ENCODE data around the gene VSX2. TPM values are rescaled to one million over a fixed set of nuclear protein-coding genes. Genes with fewer than 3 reads are reported as not detected.

The VSX2 gene
- total and polyA plus RNA-seq, 7 experiments from 2014 or later, result not detected

- DNase-seq, result peak in 2 of 9 donors; percentile 5
- H3K4me3 ChIP-seq (ENCODE audit: low read length), result peak overlapping the region; percentile 24
- CTCF ChIA-PET, result no interaction called here
- Mint-ChIP-seq H3K4me3 (peak overlapping the region; percentile 33 to 81 (median 72)), H3K36me3 (no peaks in the 10 kb centered on the region), H3K9me3 (peaks cover 0 to 4% (median 0%) of the 10 kb centered on the region in 11 donors), H3K27ac (no peak overlapping the region), H3K4me1 (peaks cover 12 to 27% (median 21%) of the 10 kb centered on the region in 7 donors), H3K27me3 (peaks cover 74 to 88% (median 85%) of the 10 kb centered on the region in 5 donors)
- no peak overlapping the region for H3K27ac ChIP-seq (ENCODE audit: low read depth, low read length)
- H3K9me3 ChIP-seq (ENCODE audit: control insufficient read depth in 2 of 3, low read length in 3 of 3), result no peaks in the 10 kb centered on the region
- ATAC-seq, result peak; percentile 32
- intact Hi-C loops (cut with micrococcal nuclease), result no loop called here
- POLR2A ChIA-PET, result no interaction called here
- no peaks in the 10 kb centered on the region for H3K36me3 ChIP-seq (ENCODE audit: control insufficient read depth in 2 of 3, insufficient read depth in 3 of 3, low read length in 3 of 3)
- H3K4me1 ChIP-seq (ENCODE audit: control insufficient read depth in 2 of 2, insufficient read depth in 2 of 2, low read length in 2 of 2), result peaks cover 3 to 18% of the 10 kb centered on the region in 2 donors
- H3K27me3 ChIP-seq (ENCODE audit: control insufficient read depth in 2 of 2, insufficient read depth in 2 of 2, low read length in 2 of 2), result peaks cover 11 to 28% of the 10 kb centered on the region in 2 donors
These were observed 1.8 kb downstream of the VSX2 start for GRCh38 chr14:74240794-74241651.

GRCh38 chr14:74241652-74242017 is 2.4 kb downstream of the VSX2 start:
- peaks cover 3 to 18% of the 10 kb centered on the region in 2 donors for H3K4me1 ChIP-seq (ENCODE audit: control insufficient read depth in 2 of 2, insufficient read depth in 2 of 2, low read length in 2 of 2)
- Mint-ChIP-seq H3K36me3 (no peaks in the 10 kb centered on the region), H3K27ac (no peak overlapping the region), H3K9me3 (peaks cover 0 to 4% (median 0%) of the 10 kb centered on the region in 11 donors), H3K27me3 (peaks cover 77 to 90% (median 87%) of the 10 kb centered on the region in 5 donors), H3K4me1 (peaks cover 12 to 27% (median 21%) of the 10 kb centered on the region in 7 donors), H3K4me3 (peak overlapping the region in 9 of 10 donors; percentile 52 to 81 (median 74))
- CTCF ChIA-PET, result interaction anchor here (1.7 kb wide), 1 partner anchor 10 kb away, joined by 6 read pairs; no protein-coding TSS in a partner anchor
- no peaks in the 10 kb centered on the region for H3K36me3 ChIP-seq (ENCODE audit: control insufficient read depth in 2 of 3, insufficient read depth in 3 of 3, low read length in 3 of 3)
- no peak overlapping the region for H3K27ac ChIP-seq (ENCODE audit: low read depth, low read length)
- no peak for DNase-seq
- no peaks in the 10 kb centered on the region for H3K9me3 ChIP-seq (ENCODE audit: control insufficient read depth in 2 of 3, low read length in 3 of 3)
- H3K27me3 ChIP-seq (ENCODE audit: control insufficient read depth in 2 of 2, insufficient read depth in 2 of 2, low read length in 2 of 2), result peaks cover 11 to 28% of the 10 kb centered on the region in 2 donors
- intact Hi-C loops (cut with micrococcal nuclease), result no loop called here
- ATAC-seq, result no peak
- POLR2A ChIA-PET, result no interaction called here
- peak overlapping the region; percentile 24 for H3K4me3 ChIP-seq (ENCODE audit: low read length)

GRCh38 chr14:74242021-74242779 is 3.0 kb downstream of the VSX2 start:
- peak overlapping the region in 9 of 10 donors; percentile 18 to 81 (median 70) for H3K4me3 Mint-ChIP-seq
- H3K27me3 Mint-ChIP-seq, result peaks cover 79 to 92% (median 88%) of the 10 kb centered on the region in 5 donors
- intact Hi-C loops (cut with micrococcal nuclease), result no loop called here
- DNase-seq (no peak), ATAC-seq (no peak)
- no peak overlapping the region for H3K27ac ChIP-seq (ENCODE audit: low read depth, low read length)
- peak overlapping the region in 1 of 9 donors; percentile 65 for H3K27ac Mint-ChIP-seq
- peaks cover 11 to 28% of the 10 kb centered on the region in 2 donors for H3K27me3 ChIP-seq (ENCODE audit: control insufficient read depth in 2 of 2, insufficient read depth in 2 of 2, low read length in 2 of 2)
- peaks cover 3 to 18% of the 10 kb centered on the region in 2 donors for H3K4me1 ChIP-seq (ENCODE audit: control insufficient read depth in 2 of 2, insufficient read depth in 2 of 2, low read length in 2 of 2)
- CTCF ChIA-PET, result interaction anchor here (1.7 kb wide), 1 partner anchor 10 kb away, joined by 6 read pairs; no protein-coding TSS in a partner anchor
- peaks cover 0 to 4% (median 0%) of the 10 kb centered on the region in 11 donors for H3K9me3 Mint-ChIP-seq
- H3K4me3 ChIP-seq (ENCODE audit: low read length), result no peak overlapping the region
- H3K36me3 Mint-ChIP-seq, result no peaks in the 10 kb centered on the region
- H3K4me1 Mint-ChIP-seq, result peaks cover 12 to 27% (median 21%) of the 10 kb centered on the region in 7 donors
- no peaks in the 10 kb centered on the region for H3K36me3 ChIP-seq (ENCODE audit: control insufficient read depth in 2 of 3, insufficient read depth in 3 of 3, low read length in 3 of 3)
- POLR2A ChIA-PET, result no interaction called here
- no peaks in the 10 kb centered on the region for H3K9me3 ChIP-seq (ENCODE audit: control insufficient read depth in 2 of 3, low read length in 3 of 3)

- H3K9me3 Mint-ChIP-seq, result peaks cover 0 to 4% (median 0%) of the 10 kb centered on the region in 11 donors
- DNase-seq (no peak), ATAC-seq (no peak)
- peaks cover 76 to 90% (median 87%) of the 10 kb centered on the region in 5 donors for H3K27me3 Mint-ChIP-seq
- Histone ChIP-seq H3K9me3 (ENCODE audit: control insufficient read depth in 2 of 3, low read length in 3 of 3) (no peaks in the 10 kb centered on the region), H3K27ac (ENCODE audit: low read depth, low read length) (no peak overlapping the region), H3K27me3 (ENCODE audit: control insufficient read depth in 2 of 2, insufficient read depth in 2 of 2, low read length in 2 of 2) (peaks cover 11 to 28% of the 10 kb centered on the region in 2 donors), H3K36me3 (ENCODE audit: control insufficient read depth in 2 of 3, insufficient read depth in 3 of 3, low read length in 3 of 3) (no peaks in the 10 kb centered on the region), H3K4me3 (ENCODE audit: low read length) (no peak overlapping the region), H3K4me1 (ENCODE audit: control insufficient read depth in 2 of 2, insufficient read depth in 2 of 2, low read length in 2 of 2) (peaks cover 3 to 18% of the 10 kb centered on the region in 2 donors)
- H3K4me3 Mint-ChIP-seq, result peak overlapping the region in 3 of 10 donors; percentile 52 to 78 (median 75)
- H3K4me1 Mint-ChIP-seq, result peaks cover 12 to 27% (median 21%) of the 10 kb centered on the region in 7 donors
- CTCF ChIA-PET, result interaction anchor here (1.7 kb wide), 1 partner anchor 9 kb away, joined by 6 read pairs; no protein-coding TSS in a partner anchor
- H3K27ac Mint-ChIP-seq, result no peak overlapping the region
- POLR2A ChIA-PET, result no interaction called here
- intact Hi-C loops (cut with micrococcal nuclease), result no loop called here
- H3K36me3 Mint-ChIP-seq, result no peaks in the 10 kb centered on the region
These were observed 3.5 kb downstream of the VSX2 start for GRCh38 chr14:74242780-74243042.

- peaks cover 0 to 4% (median 0%) of the 10 kb centered on the region in 11 donors for H3K9me3 Mint-ChIP-seq
- intact Hi-C loops (cut with micrococcal nuclease), result no loop called here
- peaks cover 8 to 28% of the 10 kb centered on the region in 2 donors for H3K27me3 ChIP-seq (ENCODE audit: control insufficient read depth in 2 of 2, insufficient read depth in 2 of 2, low read length in 2 of 2)
These were observed 3.8 kb downstream of the VSX2 start for GRCh38 chr14:74243051-74243450.

GRCh38 chr14:74244115-74244514 is 4.9 kb downstream of the VSX2 start:
- CTCF ChIA-PET, result no interaction called here

More at GRCh38 chr14:74243051-74243450, 3.8 kb downstream of the VSX2 start:
- peaks cover 73 to 90% (median 84%) of the 10 kb centered on the region in 5 donors for H3K27me3 Mint-ChIP-seq
- DNase-seq (no peak), ATAC-seq (no peak)
- Histone ChIP-seq H3K36me3 (ENCODE audit: control insufficient read depth in 2 of 3, insufficient read depth in 3 of 3, low read length in 3 of 3) (no peaks in the 10 kb centered on the region), H3K4me3 (ENCODE audit: low read length) (no peak overlapping the region), H3K4me1 (ENCODE audit: control insufficient read depth in 2 of 2, insufficient read depth in 2 of 2, low read length in 2 of 2) (peaks cover 3 to 18% of the 10 kb centered on the region in 2 donors), H3K27ac (ENCODE audit: low read depth, low read length) (no peak overlapping the region), H3K9me3 (ENCODE audit: control insufficient read depth in 2 of 3, low read length in 3 of 3) (no peaks in the 10 kb centered on the region)
- CTCF ChIA-PET, result interaction anchor here (1.7 kb wide), 1 partner anchor 9 kb away, joined by 6 read pairs; no protein-coding TSS in a partner anchor
- peak overlapping the region in 1 of 10 donors; percentile 5 for H3K4me3 Mint-ChIP-seq
- H3K4me1 Mint-ChIP-seq, result peaks cover 12 to 27% (median 21%) of the 10 kb centered on the region in 7 donors
- H3K27ac Mint-ChIP-seq, result no peak overlapping the region
- H3K36me3 Mint-ChIP-seq, result no peaks in the 10 kb centered on the region
- POLR2A ChIA-PET, result no interaction called here

More at GRCh38 chr14:74244115-74244514, 4.9 kb downstream of the VSX2 start:
- no peak for ATAC-seq
- H3K27ac ChIP-seq (ENCODE audit: low read depth, low read length), result no peak overlapping the region
- no peak for DNase-seq
- H3K4me1 ChIP-seq (ENCODE audit: control insufficient read depth in 2 of 2, insufficient read depth in 2 of 2, low read length in 2 of 2), result peaks cover 3 to 18% of the 10 kb centered on the region in 2 donors
- intact Hi-C loops (cut with micrococcal nuclease), result no loop called here
- peaks cover 62 to 89% (median 73%) of the 10 kb centered on the region in 5 donors for H3K27me3 Mint-ChIP-seq
- H3K4me3 ChIP-seq (ENCODE audit: low read length), result no peak overlapping the region
- peaks cover 0 to 3% (median 0%) of the 10 kb centered on the region in 11 donors for H3K9me3 Mint-ChIP-seq
- peak overlapping the region in 1 of 9 donors; percentile 19 for H3K27ac Mint-ChIP-seq
- no peaks in the 10 kb centered on the region for H3K36me3 Mint-ChIP-seq
- H3K9me3 ChIP-seq (ENCODE audit: control insufficient read depth in 2 of 3, low read length in 3 of 3), result no peaks in the 10 kb centered on the region
- H3K36me3 ChIP-seq (ENCODE audit: control insufficient read depth in 2 of 3, insufficient read depth in 3 of 3, low read length in 3 of 3), result no peaks in the 10 kb centered on the region
- no peak overlapping the region for H3K4me3 Mint-ChIP-seq
- POLR2A ChIA-PET, result no interaction called here
- H3K27me3 ChIP-seq (ENCODE audit: control insufficient read depth in 2 of 2, insufficient read depth in 2 of 2, low read length in 2 of 2), result peaks cover 7 to 28% of the 10 kb centered on the region in 2 donors
- H3K4me1 Mint-ChIP-seq, result peaks cover 10 to 27% (median 21%) of the 10 kb centered on the region in 7 donors
